WI38 (cell line): ENCODE data around the gene PTP4A2.
A peak's percentile ranks its signal among the peaks of the same experiment; 100 is the strongest.
"Not testable (repeated sequence)": the region's sequence is repeated elsewhere in the genome, so short reads cannot be mapped to it uniquely, and the experiment has no call there.

Experiments used
- H3K4me3 ChIP-seq: 2 replicates; pipeline ENCODE4 v1.5.1; 2011; ENCODE audit warnings: low read depth, mild to moderate bottlenecking, control low read depth, low read length
- CTCF ChIP-seq: IDR thresholded peaks from 2 replicates; pipeline ENCODE4 v1.5.1; 2012; ENCODE audit warnings: low read depth, mild to moderate bottlenecking, control low read depth, low read length

The PTP4A2 gene

GRCh38 chr1:31944205-31945089 lies 6.3 kb upstream of the PTP4A2 start:
- TF ChIP-seq CTCF: no peak
- peak overlapping the region; percentile 50 for H3K4me3 ChIP-seq

GRCh38 chr1:31943546-31944184 lies 5.5 kb upstream of the PTP4A2 start:
- no peak for TF ChIP-seq CTCF
- no peak overlapping the region; the same call in 1 of the 2 replicates for H3K4me3 ChIP-seq

DNA sequence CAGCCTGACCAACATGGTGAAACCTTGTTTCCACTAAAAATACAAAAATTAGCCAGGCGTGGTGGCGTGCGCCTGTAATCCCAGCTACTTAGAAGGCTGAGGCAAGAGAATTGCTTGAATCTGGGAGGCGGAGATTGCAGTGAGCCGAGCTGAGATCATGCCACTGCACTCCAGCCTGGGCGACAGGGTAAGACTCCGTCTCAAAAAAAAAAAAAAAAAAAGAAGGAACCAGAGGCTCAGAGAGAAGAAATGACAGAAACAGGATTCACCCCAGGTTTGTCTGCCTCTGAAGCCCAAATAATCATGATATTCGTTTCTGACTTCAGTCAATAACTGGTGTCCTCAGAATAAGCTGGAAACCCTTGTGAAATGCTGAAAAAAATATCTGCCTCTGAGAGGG lies 3.9 kb upstream of the PTP4A2 start:
- H3K4me3 ChIP-seq: not testable (repeated sequence)

DNA sequence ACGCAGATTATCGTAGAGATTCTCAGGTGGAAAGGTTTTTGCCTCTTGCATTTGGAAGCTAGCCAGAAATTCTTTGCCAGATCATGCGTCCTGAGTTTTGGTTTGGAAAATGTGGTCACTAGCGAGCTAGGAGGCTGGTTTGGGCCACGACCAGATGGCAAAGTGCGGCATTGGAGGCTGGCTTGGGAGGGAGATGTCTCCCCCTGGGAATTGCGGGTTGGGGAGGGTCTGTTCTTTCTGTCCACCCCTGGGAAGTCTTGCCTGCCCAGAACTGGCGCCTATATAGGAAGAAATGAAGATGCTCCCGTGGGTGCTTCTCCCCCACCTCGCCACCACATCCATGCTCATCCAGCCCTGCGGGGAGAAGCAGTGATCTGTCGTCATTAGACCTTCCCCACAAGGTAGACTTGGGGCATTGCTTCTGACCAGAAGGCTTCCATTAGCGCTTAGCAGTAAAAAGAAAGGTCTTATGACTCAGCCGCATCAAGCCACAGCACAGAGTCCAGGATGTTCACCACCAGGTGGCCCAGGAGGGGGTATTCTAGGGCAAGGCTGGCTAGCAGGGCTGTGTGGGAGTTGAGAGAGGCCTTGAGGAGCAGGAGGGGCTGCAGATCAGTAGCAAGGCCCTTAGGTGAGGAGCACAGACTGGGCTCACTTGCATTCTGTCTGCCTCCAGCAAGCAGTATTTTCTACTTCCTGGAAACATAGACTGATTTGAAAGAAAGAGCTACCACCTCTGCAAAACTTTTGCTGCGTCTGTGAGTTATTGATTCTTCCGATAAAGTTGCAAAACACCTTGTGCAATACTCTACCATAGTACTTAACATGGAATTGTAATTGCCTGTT lies 1.5 kb upstream of the PTP4A2 start:
- no peak overlapping the region for H3K4me3 ChIP-seq
- peak; percentile 47 for TF ChIP-seq CTCF

DNA sequence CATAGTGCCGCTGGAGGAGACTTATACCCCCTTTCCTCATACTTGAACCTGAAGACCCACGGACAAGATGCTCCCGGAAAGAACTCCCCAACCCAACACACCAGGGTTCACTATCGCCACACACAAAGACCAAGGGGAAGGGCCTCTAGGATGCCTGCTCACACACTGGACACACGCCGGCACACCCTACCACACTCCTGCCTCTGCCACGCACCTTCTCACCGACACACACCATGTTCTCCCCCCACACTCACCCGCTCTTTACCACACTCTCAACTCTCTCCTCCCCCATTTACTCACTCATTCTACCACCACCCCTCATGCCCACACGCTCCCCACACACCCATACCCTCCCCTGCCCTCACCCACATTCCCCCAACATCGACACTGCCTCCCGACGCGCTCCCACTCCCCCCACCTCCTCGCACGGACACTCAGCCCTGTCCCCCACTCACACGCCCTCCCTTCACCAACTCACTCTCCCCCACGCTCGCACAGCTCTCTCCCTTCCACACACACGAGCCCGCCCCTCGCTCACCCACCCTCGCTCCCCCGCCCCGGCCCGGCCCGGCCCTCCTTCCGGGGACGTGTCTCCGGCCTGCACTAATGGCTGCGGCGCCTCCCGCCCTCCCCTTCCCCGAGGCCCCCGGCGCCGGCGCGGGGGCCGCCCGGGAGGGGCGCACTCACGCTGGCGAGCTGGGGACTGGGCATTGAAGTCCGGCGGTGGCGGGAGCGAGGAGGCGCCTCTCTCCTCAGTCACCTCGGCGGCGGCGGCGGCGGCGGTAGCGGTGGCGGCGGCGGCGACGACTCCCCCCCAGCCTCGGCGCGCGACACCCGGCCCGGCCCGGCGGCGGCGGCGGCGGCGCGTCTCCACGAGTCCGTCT lies 626 bp downstream of the PTP4A2 start:
- no peak for TF ChIP-seq CTCF

DNA sequence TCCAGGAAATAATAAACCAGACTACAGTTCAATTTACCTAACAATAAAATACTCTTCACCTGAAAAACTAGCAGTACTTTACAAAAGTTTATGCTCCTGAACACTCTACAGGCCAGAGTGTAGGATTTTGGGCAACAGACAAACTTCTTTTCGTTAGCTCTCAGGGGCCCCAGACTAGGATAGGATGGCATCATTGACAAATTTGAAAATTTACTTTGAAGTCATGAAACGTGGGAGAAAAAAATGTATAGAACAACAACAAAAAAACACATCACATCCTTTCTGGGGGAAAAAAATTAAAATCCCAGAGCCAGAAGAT lies 1.2 kb downstream of the PTP4A2 start:
- no peak for TF ChIP-seq CTCF
- peak overlapping the region; percentile 79 for H3K4me3 ChIP-seq

More for the DNA sequence above, 626 bp downstream of the PTP4A2 start:
- H3K4me3 ChIP-seq: peak overlapping the region; percentile 79
